Measurements from ENCODE around the gene PAX4.

The PAX4 gene

DNA sequence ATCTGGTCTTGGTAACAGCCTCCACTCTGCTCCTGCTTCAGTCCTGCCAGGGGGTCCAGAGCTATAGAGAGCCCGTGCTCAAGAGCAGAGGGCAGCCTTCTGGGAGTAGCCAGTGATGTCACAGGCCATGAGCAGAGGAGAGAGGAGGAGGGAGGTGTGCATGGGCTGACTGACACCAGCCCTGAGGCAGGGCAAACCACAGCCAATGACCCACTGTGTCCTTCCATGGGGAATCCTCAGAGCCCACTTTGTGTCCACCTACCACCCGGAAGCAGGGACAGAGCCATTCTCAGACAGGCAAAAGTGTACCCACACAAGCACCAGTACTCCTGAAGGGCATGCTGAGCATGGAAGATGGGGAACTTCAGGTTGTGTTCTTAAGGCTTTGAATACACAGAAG, at the start of gene PAX4:
TSS of gene PAX4 (minus strand) at position 101 of the 400 bp plus-strand sequence. CDS start 2,214 bp downstream, outside the sequence.
- no peak for DNase-seq

DNA sequence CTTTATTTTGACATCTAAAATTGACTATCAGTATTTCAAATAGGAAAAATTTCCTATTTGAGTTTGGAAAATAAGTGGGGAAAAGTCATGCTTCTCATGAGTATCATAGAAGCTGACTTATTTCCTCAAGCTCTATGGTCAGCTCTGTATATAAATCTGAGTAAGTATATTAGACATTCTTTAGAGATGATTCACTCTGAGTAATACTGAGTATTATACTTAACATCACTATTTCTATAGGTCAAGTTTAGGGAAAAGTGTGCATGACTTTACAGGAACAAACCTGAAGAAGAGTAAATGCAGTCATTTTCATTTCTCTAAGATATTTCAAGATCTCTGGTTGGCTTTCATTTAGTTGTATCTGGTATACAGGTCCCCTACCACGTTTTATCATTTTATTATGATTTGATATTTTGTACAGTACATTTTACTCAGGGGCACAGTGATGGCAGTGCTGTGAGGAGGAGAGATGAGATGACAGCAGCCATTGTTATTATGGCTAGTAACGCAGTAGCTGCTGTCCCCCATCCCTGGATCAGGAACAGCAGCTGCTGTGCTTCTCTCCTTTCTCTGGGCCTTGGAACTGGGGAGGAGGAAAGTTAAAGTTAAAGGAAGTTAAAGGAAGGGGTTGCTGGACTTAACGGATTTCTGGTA, 49.2 kb upstream of the PAX4 start:
- DNase-seq: no peak

GRCh38 chr7:127666602-127667001, 48.7 kb upstream of the PAX4 start:
- DNase-seq: no peak

GRCh38 chr7:127665922-127666321, 48.0 kb upstream of the PAX4 start:
- no peak for DNase-seq

GRCh38 chr7:127658970-127659630, 41.2 kb upstream of the PAX4 start:
- no peak for DNase-seq

DNA sequence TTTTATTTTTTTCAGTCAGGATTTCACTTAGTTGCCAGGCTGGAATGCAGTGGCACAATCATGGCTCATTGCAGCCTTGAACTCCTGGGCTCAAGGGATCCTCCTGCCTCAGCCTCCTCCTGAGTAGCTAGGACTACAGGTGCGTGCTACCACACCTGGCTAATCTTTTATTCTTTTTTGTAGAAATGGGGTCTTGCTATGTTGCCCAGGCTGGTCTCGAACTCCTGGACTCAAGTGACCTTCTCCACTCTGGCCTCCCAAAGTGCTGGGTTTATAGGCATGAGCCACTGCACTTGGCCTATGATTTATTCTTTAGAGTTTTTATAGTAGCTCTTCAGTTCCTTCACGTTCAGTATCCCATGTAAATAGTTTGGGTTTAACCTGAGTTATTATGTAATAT, 39.6 kb upstream of the PAX4 start:
- DNase-seq: no peak

DNA sequence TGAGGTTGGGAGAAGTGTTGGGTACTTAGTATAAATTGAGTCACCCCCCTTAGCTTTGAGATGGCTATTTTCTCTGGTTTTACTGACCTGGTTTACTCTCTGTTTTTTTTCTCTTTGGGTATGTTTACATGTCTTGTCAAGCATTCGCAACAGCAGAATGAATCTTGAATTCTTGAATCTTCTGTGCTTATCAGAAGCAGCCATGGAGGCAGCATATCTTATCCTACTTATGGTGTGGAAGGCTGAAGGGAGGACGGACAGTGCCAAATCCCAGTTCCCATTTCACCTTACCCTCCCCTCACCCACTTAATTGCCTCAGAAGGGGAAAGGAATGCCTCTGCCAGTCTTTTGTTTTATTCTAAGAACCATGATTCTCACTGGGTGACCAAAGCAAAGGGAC, 37.8 kb upstream of the PAX4 start:
- no peak for DNase-seq

DNA sequence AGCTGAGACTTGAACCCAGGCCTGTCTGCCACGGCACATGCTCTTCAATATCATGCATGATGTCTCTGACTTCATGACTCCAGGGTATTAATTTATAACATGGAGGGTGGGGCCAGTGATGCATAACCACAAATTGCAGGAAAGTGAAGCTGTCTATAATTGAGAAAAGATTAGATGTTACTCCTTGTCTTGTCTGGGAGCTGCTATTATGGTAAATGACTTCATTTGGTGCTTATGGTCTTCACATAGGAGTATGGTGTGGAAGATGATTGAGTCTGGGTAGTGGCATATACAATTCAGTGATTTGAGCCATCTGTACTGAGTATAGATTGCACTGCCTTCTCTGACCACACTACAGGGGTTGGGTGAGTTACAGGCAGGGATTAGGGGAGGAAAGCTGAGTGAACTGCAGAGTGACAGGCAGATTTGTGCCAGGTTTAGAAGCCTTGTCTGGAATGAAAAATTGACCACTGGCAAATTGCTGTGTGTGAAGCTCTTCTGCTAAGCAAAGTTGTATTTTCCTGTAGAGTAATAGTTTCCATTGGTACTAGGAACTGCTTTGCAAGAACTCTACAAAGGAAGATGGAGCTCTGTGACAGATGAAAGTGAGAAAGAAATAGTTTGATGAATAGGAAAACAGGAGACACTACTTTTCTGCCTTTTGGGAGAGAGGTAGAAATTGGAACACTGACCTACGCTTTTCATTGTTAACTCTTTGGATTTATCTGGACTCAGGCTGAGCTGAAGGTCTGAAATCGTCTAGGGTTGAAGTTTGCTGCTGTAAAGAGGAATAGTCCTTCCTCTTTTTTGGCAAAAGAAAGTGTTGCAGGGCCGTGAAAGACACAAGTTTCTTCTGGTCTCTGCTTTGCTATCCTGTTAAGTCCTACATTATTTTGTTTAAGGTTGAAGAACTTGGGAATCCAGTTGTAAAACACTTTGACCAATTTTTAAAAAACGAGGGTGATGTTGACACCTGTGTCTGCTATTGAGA, 36.8 kb upstream of the PAX4 start:
- DNase-seq: no peak

GRCh38 chr7:127653396-127653795, 35.5 kb upstream of the PAX4 start:
- DNase-seq: no peak

DNA sequence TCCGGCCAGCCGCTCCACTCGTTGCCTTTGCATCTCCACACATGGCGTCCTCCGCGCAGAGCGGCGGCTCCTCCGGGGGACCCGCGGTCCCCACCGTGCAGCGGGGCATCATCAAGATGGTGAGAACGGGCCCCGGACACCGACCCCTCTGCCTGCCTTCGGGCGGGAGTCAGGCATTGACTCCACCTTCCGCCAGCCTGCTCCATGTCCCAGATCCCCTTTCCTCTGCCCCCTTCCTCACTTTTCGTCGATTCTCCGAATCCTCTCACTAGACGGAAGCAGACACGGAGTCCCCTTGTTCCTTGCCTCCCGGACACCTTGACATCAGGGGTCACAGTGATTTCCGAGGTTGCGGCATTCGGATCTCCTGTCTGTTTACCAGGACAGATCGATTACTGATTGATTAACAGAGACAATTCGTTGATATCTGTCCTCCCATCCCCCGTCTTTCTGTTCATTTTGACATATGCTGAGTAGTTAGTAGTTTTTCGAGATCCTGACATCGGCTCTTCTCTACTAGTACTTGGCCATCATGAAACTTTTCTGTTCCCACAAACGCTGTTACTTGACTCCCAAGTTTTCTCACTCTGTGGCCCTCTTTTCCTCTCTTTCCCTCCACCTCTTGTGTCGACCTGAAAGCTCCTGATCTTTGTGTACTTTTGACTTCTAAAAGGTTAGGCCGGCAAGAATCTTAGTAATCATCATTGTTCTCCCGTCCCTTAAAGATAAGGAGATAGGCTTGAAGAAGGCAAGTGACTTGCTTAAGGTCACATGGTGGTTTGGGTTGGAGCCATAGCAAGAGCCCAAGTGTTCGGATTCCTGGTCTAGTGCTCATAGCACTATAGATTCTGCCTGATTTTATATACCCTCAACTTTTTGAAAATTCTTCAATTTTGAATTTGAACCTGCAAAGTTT, 34.6 kb upstream of the PAX4 start:
- DNase-seq: peak in 1 of 58 donors; percentile 37

- peak; percentile 83 to 100 (median 98) for DNase-seq
These were observed 33.8 kb upstream of the PAX4 start, which contains the start of gene SND1 for GRCh38 chr7:127651556-127652332. Gene SND1, plus strand, starts transcription at chr7:127652194. Its CDS starts 180 bp downstream, at chr7:127652374.

- peak in 6 of 58 donors; percentile 14 to 64 (median 44) for DNase-seq
These were observed 33.1 kb upstream of the PAX4 start for GRCh38 chr7:127650847-127651555.

GRCh38 chr7:127648986-127649385, 31.0 kb upstream of the PAX4 start:
- DNase-seq: no peak

DNA sequence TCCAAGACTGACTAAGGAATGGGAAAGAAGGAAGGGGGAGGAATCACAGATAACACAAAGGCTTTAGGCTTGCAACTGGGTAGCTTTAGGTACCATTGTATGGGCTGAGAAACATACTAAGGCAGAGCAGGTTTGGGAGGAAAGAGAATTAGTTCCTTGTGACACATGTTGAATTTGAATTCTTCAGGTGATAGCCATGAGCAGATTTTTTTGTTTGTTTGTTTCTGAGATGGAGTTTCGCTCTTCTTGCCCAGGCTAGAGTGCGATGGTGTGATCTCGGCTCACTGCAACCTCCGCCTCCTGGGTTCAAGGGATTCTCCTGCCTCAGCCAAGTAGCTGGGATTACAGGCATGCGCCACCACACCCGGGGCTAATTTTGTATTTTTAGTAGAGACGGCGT, 29.7 kb upstream of the PAX4 start:
- DNase-seq: no peak

GRCh38 chr7:127644484-127644883, 26.5 kb upstream of the PAX4 start:
- DNase-seq: no peak

DNA sequence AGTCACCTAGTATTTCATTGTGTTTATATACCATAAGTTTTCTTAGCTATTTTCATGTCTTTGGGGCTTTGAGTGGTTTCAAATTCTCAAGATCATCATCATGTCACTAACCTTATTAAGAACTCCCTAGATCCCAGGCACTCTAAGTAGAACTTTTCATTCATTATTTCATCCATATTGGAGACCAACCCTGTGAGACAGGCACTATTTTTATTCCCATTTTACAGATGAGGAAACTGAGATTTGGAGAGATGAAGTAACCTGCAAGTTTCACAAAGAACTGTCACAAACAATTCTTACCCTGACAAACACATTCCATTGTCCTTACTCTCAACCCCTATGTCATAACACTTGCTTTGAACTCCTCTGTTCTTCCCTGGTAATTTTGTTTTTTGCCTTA, 20.3 kb upstream of the PAX4 start:
- DNase-seq: no peak

GRCh38 chr7:127635659-127636285, 17.8 kb upstream of the PAX4 start:
- DNase-seq: no peak

DNA sequence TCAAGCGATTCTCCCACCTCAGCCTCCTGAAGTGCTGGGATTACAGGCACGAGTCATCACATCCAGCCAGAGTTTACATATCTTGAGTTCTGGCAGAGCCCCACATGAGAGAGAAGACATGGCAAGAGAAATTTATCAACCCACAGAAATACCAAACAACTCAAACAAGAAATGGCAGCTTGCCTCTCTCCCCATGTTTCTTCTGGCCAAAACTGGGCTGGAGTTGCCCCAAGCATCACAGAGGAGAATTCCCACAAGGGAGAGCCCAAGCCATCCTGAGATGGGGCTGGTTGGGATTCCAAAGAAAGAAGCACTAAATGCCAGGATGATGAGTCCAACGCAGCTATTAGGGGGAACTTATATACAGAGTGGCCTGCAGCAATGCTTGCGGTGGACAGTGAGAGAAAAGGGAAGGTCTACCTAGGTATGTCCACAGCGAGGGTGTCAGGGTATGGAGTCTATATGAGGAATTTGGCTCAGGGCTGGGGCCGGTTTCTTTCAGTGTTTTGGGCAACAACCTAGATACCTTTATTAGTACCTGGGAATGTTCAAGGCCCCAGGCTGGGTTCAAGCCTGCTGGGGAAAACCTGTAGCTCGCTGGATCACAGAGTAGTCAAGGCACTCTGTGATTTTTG, 14.5 kb upstream of the PAX4 start:
- DNase-seq: no peak

Measured in anterior cingulate cortex (tissue), 58 donors.